NCI-H2081 treated with DMSO at 0.1 percent for 48 hours (cell line): ENCODE results near the gene COPZ2.
A peak's percentile ranks its signal among the peaks of the same experiment; 100 is the strongest.
"Not testable (repeated sequence)": the region's sequence is repeated elsewhere in the genome, so short reads cannot be mapped to it uniquely, and the experiment has no call there.

Source experiments
- DNase-seq: peaks from one replicate; lab custom pipeline; 2025; lab: John Stamatoyannopoulos, UW

The COPZ2 gene

GRCh38 chr17:48006936-48007709 is 30.5 kb downstream of the COPZ2 start:
- DNase-seq = no peak

DNA sequence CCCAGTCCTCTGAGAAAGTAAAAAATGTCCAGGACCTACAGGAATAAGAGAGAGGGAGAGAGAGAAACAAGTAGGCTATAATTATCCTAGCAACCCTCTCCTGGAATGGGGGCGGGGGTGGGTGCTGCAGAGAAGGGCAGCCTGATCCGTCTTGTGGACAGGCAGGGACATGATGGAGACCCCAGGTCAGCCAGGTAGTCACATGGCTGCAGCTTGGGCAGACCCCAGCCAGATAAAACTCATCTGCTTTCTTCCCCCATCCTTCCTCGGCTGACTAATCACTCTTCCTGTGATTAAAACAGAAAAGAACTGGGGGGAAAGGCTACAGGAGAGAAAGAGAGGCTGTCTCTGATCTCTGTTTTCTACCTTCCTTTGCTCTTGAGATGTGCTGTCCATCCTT is 32.6 kb downstream of the COPZ2 start:
- DNase-seq = no peak

DNA sequence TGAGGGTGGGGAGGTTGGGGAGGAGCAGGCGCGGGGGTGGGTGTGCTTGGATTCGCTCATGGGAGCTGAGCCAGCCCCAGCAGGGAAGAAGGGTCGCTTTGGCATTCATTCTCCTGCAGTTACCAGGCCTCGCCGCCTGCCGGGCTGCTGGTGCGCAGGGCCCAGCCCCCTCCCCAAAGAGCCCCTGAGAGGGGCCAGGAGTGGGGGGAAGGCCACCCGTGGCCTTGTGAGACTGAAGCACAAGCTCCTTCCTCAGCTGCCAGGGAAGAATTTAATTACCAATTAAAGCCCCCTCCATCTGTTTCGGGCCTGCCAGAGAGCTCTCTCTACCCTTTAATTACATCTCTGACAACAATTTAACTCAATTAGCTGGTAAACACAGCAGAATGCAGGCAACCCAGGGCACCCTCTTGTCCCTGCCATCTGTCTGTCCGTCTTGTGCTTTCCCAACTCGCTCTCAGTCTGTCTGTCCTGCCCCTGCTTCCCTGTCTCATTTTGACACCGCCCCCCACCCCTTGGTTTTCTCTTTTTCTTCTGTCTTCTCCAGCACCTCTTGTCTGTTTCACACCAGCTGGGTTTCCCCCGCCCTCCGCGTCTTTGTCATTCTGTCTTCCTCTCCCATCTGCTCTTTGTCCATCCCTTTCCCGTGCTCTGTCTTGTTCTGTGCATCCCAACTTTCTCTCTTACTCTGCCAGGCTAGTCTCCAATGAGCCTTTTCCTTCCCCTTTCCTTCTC is 34.0 kb downstream of the COPZ2 start:
- DNase-seq = peak; percentile 95

- DNase-seq = no peak
These were observed 34.6 kb downstream of the COPZ2 start for GRCh38 chr17:48002916-48003416.

DNA sequence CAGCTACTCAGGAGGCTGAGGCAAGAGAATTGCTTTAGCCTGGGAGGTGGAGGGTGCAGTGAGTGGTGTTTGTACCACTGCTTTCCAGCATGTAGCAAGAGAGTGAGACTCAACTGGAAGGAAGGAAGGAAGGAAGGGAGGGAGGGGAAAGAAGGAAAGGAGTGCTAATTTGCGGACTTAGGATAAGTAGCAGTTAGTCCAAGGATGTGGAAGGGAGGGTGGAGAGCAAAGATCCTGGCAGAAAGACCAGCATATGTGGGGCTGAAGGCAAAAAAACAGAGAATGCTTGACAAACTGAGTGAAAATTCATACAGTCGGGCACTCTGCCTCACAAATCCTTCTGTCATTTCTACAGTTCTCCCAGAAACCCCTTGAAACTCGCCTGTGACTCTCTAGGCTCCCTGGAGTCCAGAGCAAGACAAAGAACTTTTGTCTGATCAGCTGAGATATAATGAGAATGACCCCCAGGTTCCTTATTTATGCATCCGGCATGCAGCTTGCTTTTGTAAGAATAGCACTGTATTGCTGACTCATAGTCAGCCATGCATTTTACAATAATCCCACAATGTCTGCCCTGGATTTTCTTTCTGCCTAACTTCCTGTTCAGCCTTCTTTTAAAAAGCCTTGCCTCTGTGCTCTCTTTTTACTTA is 35.2 kb downstream of the COPZ2 start:
- no peak for DNase-seq

DNA sequence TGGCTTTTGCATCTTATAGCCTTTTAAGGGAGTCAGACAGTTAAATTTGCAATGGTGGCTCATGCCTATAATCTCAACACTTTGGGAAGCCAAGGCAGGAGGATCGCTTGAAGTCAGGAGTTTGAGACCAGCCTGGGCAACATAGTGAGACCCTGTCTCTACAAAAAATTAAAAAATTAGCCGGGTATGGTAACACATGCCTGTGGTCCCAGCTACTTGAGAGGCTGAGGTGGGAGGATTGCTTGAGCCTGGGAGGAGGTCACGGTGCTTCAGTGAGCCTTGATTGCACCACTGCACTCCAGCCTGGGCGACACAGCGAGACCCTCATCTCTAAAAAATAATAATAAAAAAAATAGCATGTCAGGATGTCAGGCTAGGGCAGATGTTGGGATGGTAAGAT is 35.9 kb downstream of the COPZ2 start:
- DNase-seq = not testable (repeated sequence)

- DNase-seq = no peak
These were observed 36.4 kb downstream of the COPZ2 start for GRCh38 chr17:48001197-48001596.

GRCh38 chr17:47999582-47999981 is 38.0 kb downstream of the COPZ2 start:
- no peak for DNase-seq

- DNase-seq = no peak
These were observed 39.6 kb downstream of the COPZ2 start for GRCh38 chr17:47998044-47998443.

DNA sequence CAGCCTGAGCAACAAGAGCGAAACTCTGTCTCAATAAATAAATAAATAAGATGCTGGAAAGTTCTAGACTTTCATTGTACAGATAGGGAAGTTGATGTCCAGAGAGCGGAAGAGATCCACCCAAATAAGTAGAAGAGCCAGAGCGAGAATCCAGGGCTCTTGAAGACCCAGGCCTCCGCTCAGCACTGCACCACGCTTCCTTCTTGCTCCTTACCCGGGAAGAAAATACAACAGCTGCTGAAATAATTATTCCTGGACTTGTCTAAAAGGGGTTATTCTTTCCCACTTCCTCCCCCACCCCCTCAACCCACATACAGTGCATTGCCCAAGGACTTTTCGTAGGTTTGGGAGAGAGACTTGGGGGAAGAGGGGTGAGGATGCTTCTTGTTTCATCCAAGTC is 40.0 kb downstream of the COPZ2 start:
- no peak for DNase-seq

GRCh38 chr17:47996201-47996600 is 41.4 kb downstream of the COPZ2 start:
- no peak for DNase-seq

DNA sequence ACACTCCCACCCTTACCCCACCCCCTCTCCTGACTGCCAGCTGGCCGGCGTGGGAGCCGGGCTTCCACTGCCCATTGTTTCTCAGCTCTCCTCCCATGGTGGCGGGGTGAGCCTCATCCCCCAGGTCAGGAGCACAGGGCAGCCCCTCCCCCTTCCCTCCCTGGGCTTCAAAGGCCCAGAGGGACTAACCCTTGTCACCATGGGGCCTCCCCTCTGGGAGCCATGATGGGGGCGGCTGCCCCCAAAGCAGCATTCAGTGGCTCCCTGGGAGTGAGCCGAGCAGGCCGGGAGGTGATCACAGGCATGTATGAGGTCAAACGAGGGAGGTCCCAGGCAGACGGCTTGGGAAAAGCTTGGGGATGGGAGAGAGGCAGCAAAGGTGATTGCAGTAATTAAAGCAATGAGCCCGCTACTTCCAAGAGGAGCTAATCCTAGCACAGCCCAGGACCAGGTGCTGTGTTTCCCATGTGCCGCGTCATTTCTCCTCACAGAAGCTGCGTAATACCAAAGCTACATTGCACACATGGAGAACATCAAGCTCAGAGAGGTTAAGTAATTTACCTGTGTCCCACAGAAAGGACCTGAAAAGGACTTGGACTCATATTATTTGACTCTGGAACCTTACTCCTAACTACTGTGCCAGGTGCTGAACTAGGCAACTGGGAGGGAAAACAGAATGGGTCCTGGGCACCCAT is 42.2 kb downstream of the COPZ2 start:
- DNase-seq = no peak

DNA sequence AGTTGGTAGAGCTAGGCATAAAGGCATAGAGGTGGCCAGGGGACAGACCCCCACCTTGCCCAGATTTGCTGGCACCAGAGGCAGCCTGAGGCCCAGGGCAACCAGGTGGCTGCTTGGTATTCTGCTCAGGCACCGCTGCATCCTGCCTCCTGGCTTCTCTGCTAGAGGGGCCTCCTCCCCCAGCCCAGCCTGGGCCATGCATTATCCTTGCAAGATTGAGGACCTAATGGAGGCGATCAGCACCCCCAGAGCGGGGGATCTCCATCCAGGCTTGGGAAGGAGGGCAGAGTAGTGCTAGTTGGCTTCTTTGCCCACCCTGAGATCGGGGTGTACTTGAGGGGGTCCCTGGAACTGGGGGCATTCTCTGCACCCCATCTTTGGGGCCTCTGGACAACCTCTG is 42.9 kb downstream of the COPZ2 start:
- DNase-seq = no peak

- DNase-seq = no peak
These were observed 43.6 kb downstream of the COPZ2 start for GRCh38 chr17:47993964-47994363.

- no peak for DNase-seq
These were observed 44.5 kb downstream of the COPZ2 start for GRCh38 chr17:47993031-47993564.

- no peak for DNase-seq
These were observed 45.4 kb downstream of the COPZ2 start for GRCh38 chr17:47992216-47992615.

- no peak for DNase-seq
These were observed 46.5 kb downstream of the COPZ2 start for GRCh38 chr17:47990962-47991731.

DNA sequence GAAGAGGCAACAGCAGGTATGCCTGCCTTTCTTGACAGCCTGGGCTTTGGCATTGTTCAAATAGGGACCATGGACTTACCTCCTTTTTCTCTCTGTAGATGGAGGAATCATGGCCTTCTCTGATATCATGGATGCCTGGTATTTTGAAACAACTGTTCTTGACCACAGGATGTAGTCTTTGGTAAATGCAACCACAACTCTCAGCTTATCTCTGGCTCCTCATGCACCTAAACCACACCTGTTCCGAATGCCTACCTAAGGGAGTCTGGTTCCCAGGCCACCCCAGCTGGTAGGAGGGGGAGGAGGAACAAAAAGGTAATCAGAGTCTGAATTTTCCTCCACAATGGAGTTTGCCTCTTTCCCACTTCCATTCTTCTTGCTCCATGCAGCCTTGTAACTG is 47.9 kb downstream of the COPZ2 start:
- DNase-seq = no peak

DNA sequence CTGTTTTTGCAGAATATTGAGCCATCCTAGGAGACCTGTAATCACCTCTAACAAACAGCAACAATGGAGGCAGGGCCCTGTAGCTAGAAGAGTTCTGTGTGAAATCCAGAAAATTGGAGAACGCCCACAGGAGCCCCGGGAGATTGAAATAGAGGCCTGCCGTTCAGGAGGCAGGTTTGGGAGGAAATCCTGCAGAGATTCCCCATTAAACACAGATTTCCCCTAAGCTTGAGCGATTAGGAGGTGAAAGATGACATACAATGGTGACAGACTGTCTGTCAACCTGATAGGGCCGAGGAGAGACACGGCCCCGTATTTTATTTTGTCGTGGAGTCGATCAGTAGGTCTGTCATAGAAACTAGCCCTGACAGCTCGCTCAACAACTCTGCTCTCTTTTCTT is 48.4 kb downstream of the COPZ2 start:
- DNase-seq = no peak

GRCh38 chr17:47988445-47988844 is 49.2 kb downstream of the COPZ2 start:
- DNase-seq = not testable (repeated sequence)

DNA sequence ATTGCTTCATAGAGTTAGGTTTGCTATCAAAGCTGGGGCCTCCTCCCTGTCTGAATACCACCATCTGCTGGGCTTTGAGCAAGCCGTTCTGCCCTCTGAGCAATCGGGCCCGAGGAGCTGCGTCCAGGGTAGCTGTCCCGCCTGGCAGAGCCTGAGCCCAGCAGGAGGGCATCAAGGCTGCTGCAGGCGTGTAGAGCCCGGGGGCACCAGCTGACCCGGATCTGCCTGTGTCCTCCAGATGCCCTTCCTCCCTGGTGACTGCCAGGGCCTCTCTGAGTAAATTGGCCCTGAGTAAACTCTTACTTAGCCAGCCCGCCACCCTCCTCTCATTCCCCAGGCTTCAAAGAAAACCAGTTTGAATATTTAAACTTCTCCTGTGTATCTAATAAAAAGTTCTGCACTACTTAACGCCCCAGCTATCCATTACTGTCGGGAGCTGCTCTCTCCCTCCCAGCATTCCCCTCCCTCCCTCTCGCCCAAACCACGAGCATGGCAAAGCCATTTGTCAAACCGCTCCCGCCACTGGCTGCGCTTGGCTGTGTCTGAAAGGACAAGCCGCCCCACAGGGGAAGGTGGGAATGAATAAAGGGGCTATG is 50.3 kb downstream of the COPZ2 start:
- peak; percentile 32 for DNase-seq
